Adrenal gland (tissue), 12 donors: ENCODE measurements around the gene WDR5. TPM values are rescaled to one million over a fixed set of nuclear protein-coding genes. Genes with fewer than 3 reads are reported as not detected.

Experiments used
- DNase-seq, 7 donors: peaks; one replicate each; pipeline ENCODE4 v3.0.0-alpha.2; 2019 to 2020
- H3K27ac ChIP-seq, 5 donors: fragments of 200-600 bp; sonication (generic) in 4 of 5; 1 replicate in 3 of 5; 2 replicates in 2 of 5; pipeline versions ENCODE4 v1.5.1 to v1.8.0; 2016 to 2020; ENCODE audit warnings: mild to moderate bottlenecking in 1 of 5
- H3K27me3 ChIP-seq: fragments of 200-600 bp; 2 replicates; pipeline ENCODE4 v1.8.0; 2021
- H3K36me3 ChIP-seq, 2 donors: fragments of 200-600 bp; replicated peaks in 1 of 2; 1 replicate in 1 of 2; 2 replicates in 1 of 2; pipeline versions ENCODE4 v1.5.1 to v1.8.0; 2018 to 2022
- H3K4me1 ChIP-seq, 2 donors: fragments of 200-600 bp; replicated peaks in 1 of 2; 1 replicate in 1 of 2; 2 replicates in 1 of 2; pipeline versions ENCODE4 v1.5.1 to v1.8.0; 2018 to 2021
- H3K4me3 ChIP-seq, 4 donors: fragments of 200-600 bp; sonication (generic) in 3 of 4; one replicate each; pipeline ENCODE4 v1.5.1; 2016 to 2018
- H3K9me3 ChIP-seq, 3 donors: fragments of 200-600 bp; sonication (generic) in 1 of 3; replicated peaks in 1 of 3; 1 replicate in 2 of 3; 2 replicates in 1 of 3; pipeline versions ENCODE4 v1.5.1 to v1.8.0; 2016 to 2021
- POLR2A ChIP-seq, 2 donors: fragments of 450-650 bp; IDR thresholded peaks; one replicate each; pipeline ENCODE4 v1.6.1; 2017; ENCODE audit warnings: antibody characterized with exemption in 2 of 2, mild to moderate bottlenecking in 2 of 2, moderate library complexity in 1 of 2
- WGBS, 4 donors: extraction: QIAGEN DNeasy Blood & Tissue Kit in 2 of 4; methylation state at CpG; one replicate each; pipeline versions ENCODE4 v1.1.5 to v1.1.7; 2013 to 2017; 5-methylcytosine and 5-hydroxymethylcytosine counted together
- intact Hi-C, 2 donors: fragments of 100-400 bp; cut with DNase I; formaldehyde crosslinking; loops; one replicate each; pipeline versions ENCODE4 v1.14.1 to v1.15.0; 2022 to 2023
- polyA plus RNA-seq, 3 donors: library from polyadenylated mRNA; stranded (reverse); fragments of 200-250 nt in 2 of 3; fragments of 350-450 nt in 1 of 3; fragmentation: Illumina TruSeq in 1 of 3; extraction: RNeasy Lipid Tissue Mini Kit (QIAGEN cat#74804) in 1 of 3; gene quantifications; one replicate each; pipeline ENCODE4 v1.2.3, GENCODE V29; 2013 to 2014
- total RNA-seq, 9 donors: library from RNA; depleted of rRNA in 4 of 9; stranded (reverse); fragments of >200 nt in 4 of 9; fragments of 120-200 nt in 1 of 9; fragmentation: NEBNext Ultra II Directional in 1 of 9; extraction: Animal tissue kit (Norgen Biotek cat#: 25700) in 1 of 9; gene quantifications; one replicate each; pipeline versions ENCODE4 v1.1.0 to v1.2.4, GENCODE V29; 2013 to 2023
- TF ChIP-seq, protein P1 (sequence below), 6 experiments: fragments of 450-650 bp in 4 of 6; fragments of 200-600 bp in 2 of 6; sonication (generic) in 1 of 6; IDR thresholded peaks; 1 replicate in 5 of 6; 2 replicates in 1 of 6; pipeline versions ENCODE4 v1.5.1 to v1.8.0; 2016 to 2021; ENCODE audit warnings: antibody characterized with exemption in 6 of 6, mild to moderate bottlenecking in 2 of 6, moderate library complexity in 1 of 6
- donor health status: healthy with polysubstance abuse.
- donor health status: Bipolar disorder and iron deficiency.
- donor health status: DM: yes; HTN: yes; CAD: no.
- donor health status: DM: no; HTN: no; CAD: no.
- donor health status: DM: no; HTN: no; CAD: no.
- donor health status: DM: yes; HTN: yes; CAD: no.

Gene WDR5
- total and polyA plus RNA-seq, 12 donors = 16.6 to 28.5 (median 22.0) TPM

DNA sequence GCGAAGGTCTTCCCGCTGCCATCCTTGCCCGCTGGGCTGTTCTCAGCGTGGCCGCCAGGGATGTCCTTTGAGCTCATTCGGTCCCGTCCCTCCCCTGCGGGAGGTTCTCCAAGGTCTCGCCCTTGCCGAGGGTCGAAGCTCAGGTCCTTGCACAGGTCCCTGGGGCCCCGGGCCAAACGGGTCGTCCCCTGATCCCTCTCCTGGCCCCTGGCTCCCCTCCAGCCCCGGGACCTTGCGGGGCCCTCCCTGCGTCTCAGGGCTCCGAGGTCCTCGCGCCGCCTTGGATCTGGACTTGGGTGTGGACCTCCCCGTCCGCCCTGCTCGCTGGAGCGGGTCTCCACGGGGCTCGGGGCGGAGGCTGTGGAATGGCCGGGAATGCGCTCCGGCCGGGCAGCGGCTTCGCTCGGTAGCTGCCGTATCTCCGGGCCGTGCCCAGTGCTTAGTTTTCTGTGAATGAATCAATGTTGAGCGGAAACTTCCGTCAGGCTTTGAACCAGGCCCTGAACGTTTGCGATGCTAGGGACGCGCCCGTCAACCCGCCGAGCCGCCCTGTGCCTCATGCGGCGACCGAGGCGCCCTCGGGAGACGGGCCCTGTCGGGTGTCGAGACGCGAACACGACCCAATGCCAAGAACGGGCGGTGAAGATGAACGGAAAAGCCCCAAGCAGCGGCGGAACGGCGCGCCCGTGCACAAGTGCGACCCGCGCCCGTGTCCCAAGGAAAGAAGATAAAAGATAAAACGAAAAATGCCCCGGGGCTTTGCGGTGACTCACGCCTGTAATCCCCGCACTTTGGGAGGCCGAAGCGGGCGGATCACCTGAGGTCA, 27.7 kb downstream of the WDR5 start:
- H3K4me3 ChIP-seq = peak overlapping the region in 1 of 4 donors; percentile 33
- 1 to 6% (median 2%) methylated on average over 18 to 80 of the region's 80 CpGs for WGBS, 4 donors
- H3K9me3 ChIP-seq = no peaks in the 10 kb centered on the region
- peaks cover 0 to 8% of the 10 kb centered on the region in 2 donors for H3K4me1 ChIP-seq
- peaks cover 0 to 5% of the 10 kb centered on the region in 2 donors for H3K36me3 ChIP-seq
- intact Hi-C loops = no loop called here
- DNase-seq = peak; percentile 70 to 85 (median 77)
- no peak overlapping the region for H3K27ac ChIP-seq
- TF ChIP-seq POLR2A (IDR thresholded peaks at IDR 0.05) = peak in 1 of 2 donors; percentile 15
- TF ChIP-seq, protein P1, sequence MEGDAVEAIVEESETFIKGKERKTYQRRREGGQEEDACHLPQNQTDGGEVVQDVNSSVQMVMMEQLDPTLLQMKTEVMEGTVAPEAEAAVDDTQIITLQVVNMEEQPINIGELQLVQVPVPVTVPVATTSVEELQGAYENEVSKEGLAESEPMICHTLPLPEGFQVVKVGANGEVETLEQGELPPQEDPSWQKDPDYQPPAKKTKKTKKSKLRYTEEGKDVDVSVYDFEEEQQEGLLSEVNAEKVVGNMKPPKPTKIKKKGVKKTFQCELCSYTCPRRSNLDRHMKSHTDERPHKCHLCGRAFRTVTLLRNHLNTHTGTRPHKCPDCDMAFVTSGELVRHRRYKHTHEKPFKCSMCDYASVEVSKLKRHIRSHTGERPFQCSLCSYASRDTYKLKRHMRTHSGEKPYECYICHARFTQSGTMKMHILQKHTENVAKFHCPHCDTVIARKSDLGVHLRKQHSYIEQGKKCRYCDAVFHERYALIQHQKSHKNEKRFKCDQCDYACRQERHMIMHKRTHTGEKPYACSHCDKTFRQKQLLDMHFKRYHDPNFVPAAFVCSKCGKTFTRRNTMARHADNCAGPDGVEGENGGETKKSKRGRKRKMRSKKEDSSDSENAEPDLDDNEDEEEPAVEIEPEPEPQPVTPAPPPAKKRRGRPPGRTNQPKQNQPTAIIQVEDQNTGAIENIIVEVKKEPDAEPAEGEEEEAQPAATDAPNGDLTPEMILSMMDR (IDR thresholded peaks at IDR 0.05) = peak; percentile 42 to 72 (median 66)
- H3K27me3 ChIP-seq = no peaks in the 10 kb centered on the region

DNA sequence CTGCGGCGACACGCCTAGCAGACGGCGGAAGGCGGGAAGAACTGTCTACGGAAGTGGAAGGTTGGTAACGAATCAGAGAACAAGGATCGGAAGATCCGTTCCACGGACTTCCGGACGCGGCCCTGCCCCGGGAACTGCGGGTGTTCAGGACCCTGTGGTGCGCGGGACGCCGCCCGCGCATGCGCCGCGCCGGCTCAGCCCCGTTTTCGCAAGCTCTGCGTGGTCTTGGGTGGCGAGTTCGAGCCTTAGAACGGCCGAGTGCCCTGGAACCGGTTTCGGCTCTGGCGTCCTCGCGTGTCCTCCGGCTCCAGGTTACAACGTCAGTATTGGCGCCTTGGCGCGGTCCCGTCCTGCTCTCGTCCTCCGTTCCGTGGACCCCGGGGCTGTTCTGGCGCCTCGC, 29.0 kb downstream of the WDR5 start:
- no peaks in the 10 kb centered on the region for H3K36me3 ChIP-seq
- peaks cover 0 to 8% of the 10 kb centered on the region in 2 donors for H3K4me1 ChIP-seq
- no peak for TF ChIP-seq POLR2A (IDR thresholded peaks at IDR 0.05)
- TF ChIP-seq, protein P1 (IDR thresholded peaks at IDR 0.05) = no peak
- intact Hi-C loops = no loop called here
- H3K27ac ChIP-seq = no peak overlapping the region
- no peak overlapping the region for H3K4me3 ChIP-seq
- 0 to 1% (median 0%) methylated on average over 8 to 50 of the region's 50 CpGs for WGBS, 4 donors
- no peaks in the 10 kb centered on the region for H3K27me3 ChIP-seq
- DNase-seq = no peak
- no peaks in the 10 kb centered on the region for H3K9me3 ChIP-seq

DNA sequence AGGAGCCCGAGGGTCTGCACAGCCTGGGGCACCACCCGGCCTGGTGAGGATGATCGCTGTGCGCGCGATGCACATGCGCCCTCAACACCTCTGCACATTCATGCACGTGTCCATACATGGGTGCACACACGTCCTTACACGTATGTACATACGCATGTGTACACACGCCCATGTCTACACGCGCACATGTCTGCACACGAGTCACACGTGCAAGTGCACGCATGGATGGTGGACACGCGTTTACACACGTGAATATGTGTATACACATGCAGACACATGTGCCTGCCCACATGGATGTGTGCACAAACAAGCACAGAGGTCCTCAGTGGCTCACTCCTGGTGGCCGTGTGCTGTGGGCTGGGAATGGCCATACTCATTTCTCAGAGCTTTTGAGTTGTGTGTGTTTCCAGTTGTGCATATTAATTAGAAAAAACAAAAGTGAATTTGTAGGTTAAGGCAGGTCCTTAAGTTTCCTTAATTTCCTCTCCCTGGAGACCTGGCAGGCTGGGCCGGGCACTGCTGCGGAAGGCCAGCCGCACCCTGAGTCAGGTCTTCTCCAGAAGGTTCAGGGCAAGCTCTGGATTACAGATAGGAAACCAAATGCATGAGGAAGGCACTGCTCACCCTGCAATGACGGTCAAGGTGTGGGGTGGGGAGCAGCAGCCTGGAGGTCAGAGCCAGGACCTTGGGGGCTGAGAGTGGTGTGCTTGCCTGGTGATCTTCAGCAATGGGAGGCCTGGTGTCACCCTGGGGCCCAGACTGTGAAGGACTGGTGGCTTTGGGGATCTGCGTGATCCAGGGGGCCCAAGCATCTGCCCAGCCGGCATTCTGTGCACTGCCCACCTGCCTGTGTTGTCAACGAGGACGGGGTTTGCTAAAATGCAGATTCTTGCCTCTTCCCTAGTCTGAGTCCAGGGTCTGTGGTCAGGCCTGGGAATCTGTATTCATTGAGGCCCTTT, 29.8 kb downstream of the WDR5 start:
- intact Hi-C loops = no loop called here

More for the DNA sequence above, 29.8 kb downstream of the WDR5 start:
- no peaks in the 10 kb centered on the region for H3K9me3 ChIP-seq
- 41 to 71% (median 49%) methylated on average over 17 to 29 of the region's 29 CpGs for WGBS, 4 donors
- no peak overlapping the region for H3K27ac ChIP-seq
- DNase-seq = peak in 5 of 7 donors; percentile 43 to 81 (median 54)
- TF ChIP-seq, protein P1 (IDR thresholded peaks at IDR 0.05) = no peak
- TF ChIP-seq POLR2A (IDR thresholded peaks at IDR 0.05) = no peak
- no peaks in the 10 kb centered on the region for H3K36me3 ChIP-seq
- H3K4me3 ChIP-seq = no peak overlapping the region
- H3K27me3 ChIP-seq = no peaks in the 10 kb centered on the region
- peaks cover 0 to 8% of the 10 kb centered on the region in 2 donors for H3K4me1 ChIP-seq
